Lung microvascular endothelial cell (primary cell): ENCODE results near the gene HHLA2. TPM values are rescaled to one million over a fixed set of nuclear protein-coding genes. Genes with fewer than 3 reads are reported as not detected.
A peak's percentile ranks its signal among the peaks of the same experiment; 100 is the strongest.
"Not testable (repeated sequence)": the region's sequence is repeated elsewhere in the genome, so short reads cannot be mapped to it uniquely, and the experiment has no call there.

Experiments used
- DNase-seq, 2 donors: peaks; one replicate each; pipeline versions ENCODE4 v3.0.0 to v3.0.0-alpha.2; 2010; ENCODE audit warnings: low read depth in 2 of 2
- total RNA-seq: library from RNA; depleted of rRNA; stranded (reverse); fragments of >200 nt; gene quantifications from 2 replicates; pipeline ENCODE4 v1.2.1, GENCODE V29; 2014

The HHLA2 gene
- total RNA-seq: not detected in 2 replicates

GRCh38 chr3:108296239-108296638 lies at the start of gene HHLA2:
Gene HHLA2, plus strand, starts transcription at chr3:108296548. Its CDS starts 55,266 bp downstream, at chr3:108351814.
- DNase-seq: no peak

GRCh38 chr3:108250626-108251025 lies 45.7 kb upstream of the HHLA2 start:
- DNase-seq: no peak

- DNase-seq: no peak
Measured at GRCh38 chr3:108251265-108251664, 45.1 kb upstream of the HHLA2 start.

GRCh38 chr3:108251844-108252243 lies 44.5 kb upstream of the HHLA2 start:
- DNase-seq: no peak

GRCh38 chr3:108255131-108255530 lies 41.2 kb upstream of the HHLA2 start:
- DNase-seq: no peak

- DNase-seq: not testable (repeated sequence)
Measured at GRCh38 chr3:108264534-108265298, 31.6 kb upstream of the HHLA2 start.

- not testable (repeated sequence) for DNase-seq
Measured at GRCh38 chr3:108268235-108268634, 28.1 kb upstream of the HHLA2 start.

- no peak for DNase-seq
Measured at GRCh38 chr3:108271626-108272025, 24.7 kb upstream of the HHLA2 start.

GRCh38 chr3:108279066-108279465 lies 17.3 kb upstream of the HHLA2 start:
- DNase-seq: not testable (repeated sequence)

- no peak for DNase-seq
Measured at GRCh38 chr3:108280476-108280875, 15.9 kb upstream of the HHLA2 start.

GRCh38 chr3:108281670-108282069 lies 14.7 kb upstream of the HHLA2 start:
- no peak for DNase-seq

- no peak for DNase-seq
Measured at GRCh38 chr3:108283006-108283405, 13.3 kb upstream of the HHLA2 start.

- no peak for DNase-seq
Measured at GRCh38 chr3:108283989-108284388, 12.4 kb upstream of the HHLA2 start.

GRCh38 chr3:108285176-108285575 lies 11.2 kb upstream of the HHLA2 start:
- no peak for DNase-seq

- no peak for DNase-seq
Measured at GRCh38 chr3:108287146-108287545, 9.2 kb upstream of the HHLA2 start.

GRCh38 chr3:108288193-108288592 lies 8.2 kb upstream of the HHLA2 start:
- DNase-seq: not testable (repeated sequence)

- no peak for DNase-seq
Measured at GRCh38 chr3:108289159-108289558, 7.2 kb upstream of the HHLA2 start.

- no peak for DNase-seq
Measured at GRCh38 chr3:108292450-108292849, 3.9 kb upstream of the HHLA2 start.

GRCh38 chr3:108292905-108293328 lies 3.4 kb upstream of the HHLA2 start:
- no peak for DNase-seq

GRCh38 chr3:108293858-108294257 lies 2.5 kb upstream of the HHLA2 start:
- DNase-seq: no peak

GRCh38 chr3:108295421-108296175 lies 750 bp upstream of the HHLA2 start:
- no peak for DNase-seq

- peak in 1 of 2 donors; percentile 41 for DNase-seq
Measured at GRCh38 chr3:108297647-108298046, 1.3 kb downstream of the HHLA2 start.

GRCh38 chr3:108298056-108298455 lies 1.7 kb downstream of the HHLA2 start:
- DNase-seq: no peak
